Lower leg skin (tissue), 3 donors: ENCODE results near the gene PPP1R27.

Experiments
- POLR2A ChIP-seq, 2 donors: fragments of 450-650 bp; IDR thresholded peaks; one replicate each; pipeline ENCODE4 v1.6.1; 2016 to 2017; ENCODE audit warnings: antibody characterized with exemption in 2 of 2, mild to moderate bottlenecking in 1 of 2, moderate library complexity in 1 of 2
- TF ChIP-seq, protein P1 (sequence below), 3 donors: fragments of 450-650 bp; IDR thresholded peaks; one replicate each; pipeline ENCODE4 v1.5.1; 2016; ENCODE audit warnings: antibody characterized with exemption in 3 of 3, mild to moderate bottlenecking in 3 of 3, moderate library complexity in 2 of 3

DNA sequence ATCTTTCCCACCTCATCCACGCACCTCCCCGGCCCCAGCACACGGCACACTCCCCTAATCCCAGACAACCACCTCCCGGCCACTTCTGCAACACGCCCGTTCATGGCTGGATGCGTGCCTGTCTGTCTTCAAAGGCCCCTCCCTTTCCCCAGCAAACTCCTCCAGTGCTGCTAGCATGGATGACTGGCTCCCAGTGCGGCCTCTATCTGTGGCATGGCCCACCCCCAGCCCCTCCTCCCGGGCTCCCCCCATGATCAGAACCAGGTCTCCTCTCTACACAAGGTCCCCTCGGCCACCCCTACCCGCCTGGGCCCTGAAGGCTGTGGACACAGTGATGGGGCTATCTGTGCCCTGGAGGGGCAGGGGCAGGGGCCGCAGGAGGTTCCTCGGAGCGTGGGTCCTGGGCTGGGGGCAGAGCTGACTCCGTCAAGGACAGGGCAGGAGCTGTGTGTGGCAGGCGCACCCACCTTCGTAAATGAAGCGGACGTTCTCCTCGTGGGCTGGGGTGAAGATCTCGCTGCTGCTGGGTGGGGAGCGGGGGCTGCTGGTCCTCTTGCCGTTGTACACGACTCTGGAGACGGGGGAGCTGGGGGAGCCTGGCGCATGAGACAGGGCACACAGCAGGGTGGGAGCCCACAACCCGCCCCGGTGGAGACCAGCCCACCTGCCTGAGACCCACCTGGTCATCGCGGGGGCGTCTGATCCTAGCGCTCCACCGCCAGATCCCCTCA, 10.9 kb downstream of the PPP1R27 start:
- TF ChIP-seq POLR2A (IDR thresholded peaks at IDR 0.05) = no peak
- TF ChIP-seq, protein P1, sequence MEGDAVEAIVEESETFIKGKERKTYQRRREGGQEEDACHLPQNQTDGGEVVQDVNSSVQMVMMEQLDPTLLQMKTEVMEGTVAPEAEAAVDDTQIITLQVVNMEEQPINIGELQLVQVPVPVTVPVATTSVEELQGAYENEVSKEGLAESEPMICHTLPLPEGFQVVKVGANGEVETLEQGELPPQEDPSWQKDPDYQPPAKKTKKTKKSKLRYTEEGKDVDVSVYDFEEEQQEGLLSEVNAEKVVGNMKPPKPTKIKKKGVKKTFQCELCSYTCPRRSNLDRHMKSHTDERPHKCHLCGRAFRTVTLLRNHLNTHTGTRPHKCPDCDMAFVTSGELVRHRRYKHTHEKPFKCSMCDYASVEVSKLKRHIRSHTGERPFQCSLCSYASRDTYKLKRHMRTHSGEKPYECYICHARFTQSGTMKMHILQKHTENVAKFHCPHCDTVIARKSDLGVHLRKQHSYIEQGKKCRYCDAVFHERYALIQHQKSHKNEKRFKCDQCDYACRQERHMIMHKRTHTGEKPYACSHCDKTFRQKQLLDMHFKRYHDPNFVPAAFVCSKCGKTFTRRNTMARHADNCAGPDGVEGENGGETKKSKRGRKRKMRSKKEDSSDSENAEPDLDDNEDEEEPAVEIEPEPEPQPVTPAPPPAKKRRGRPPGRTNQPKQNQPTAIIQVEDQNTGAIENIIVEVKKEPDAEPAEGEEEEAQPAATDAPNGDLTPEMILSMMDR (IDR thresholded peaks at IDR 0.05) = no peak
